ENCODE results near the gene TAC4. TPM values are rescaled to one million over a fixed set of nuclear protein-coding genes. Genes with fewer than 3 reads are reported as not detected.

Gene TAC4
- total and polyA plus RNA-seq, 9 of the 15 experiments (the other 6 are each of a cell fraction or from before 2014, with no cell fraction given), result 0.17 TPM; not detected in 8

DNA sequence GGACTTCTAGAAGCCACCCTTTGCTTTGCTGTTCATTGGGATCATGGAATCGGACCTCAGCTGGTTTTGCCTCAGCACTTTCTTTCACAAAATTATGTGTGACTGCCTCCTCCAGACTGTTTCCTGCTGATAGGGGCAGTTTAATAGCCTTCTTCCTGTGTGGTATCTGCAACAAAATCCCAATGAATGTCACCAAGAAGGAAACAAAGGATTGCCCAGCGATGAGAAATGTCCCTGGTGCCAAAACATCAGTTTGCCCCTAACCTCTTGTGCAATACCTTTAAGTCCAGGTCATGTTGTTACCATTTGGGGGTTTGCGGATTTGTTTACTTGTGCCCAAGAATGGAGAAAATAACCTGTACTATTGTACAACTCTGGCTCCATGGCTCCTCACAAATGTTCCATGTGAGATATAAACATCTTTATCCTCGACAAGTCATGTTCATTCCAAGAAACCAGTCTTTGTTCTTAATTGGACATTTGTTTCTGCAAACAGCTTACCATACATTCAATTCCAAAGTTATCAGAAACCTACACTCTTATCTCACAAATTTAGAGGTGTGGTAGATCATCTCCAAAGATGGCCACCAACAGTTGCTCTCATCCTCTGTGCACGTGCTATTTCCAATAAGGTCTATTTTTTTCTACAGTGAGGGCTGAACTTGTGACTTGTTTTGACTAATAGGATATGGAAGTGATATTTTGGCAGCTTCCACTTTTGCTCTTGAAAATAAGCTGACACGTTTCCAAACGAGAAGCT is 14.8 kb downstream of the TAC4 start (continued):
- TF ChIP-seq, protein P1, sequence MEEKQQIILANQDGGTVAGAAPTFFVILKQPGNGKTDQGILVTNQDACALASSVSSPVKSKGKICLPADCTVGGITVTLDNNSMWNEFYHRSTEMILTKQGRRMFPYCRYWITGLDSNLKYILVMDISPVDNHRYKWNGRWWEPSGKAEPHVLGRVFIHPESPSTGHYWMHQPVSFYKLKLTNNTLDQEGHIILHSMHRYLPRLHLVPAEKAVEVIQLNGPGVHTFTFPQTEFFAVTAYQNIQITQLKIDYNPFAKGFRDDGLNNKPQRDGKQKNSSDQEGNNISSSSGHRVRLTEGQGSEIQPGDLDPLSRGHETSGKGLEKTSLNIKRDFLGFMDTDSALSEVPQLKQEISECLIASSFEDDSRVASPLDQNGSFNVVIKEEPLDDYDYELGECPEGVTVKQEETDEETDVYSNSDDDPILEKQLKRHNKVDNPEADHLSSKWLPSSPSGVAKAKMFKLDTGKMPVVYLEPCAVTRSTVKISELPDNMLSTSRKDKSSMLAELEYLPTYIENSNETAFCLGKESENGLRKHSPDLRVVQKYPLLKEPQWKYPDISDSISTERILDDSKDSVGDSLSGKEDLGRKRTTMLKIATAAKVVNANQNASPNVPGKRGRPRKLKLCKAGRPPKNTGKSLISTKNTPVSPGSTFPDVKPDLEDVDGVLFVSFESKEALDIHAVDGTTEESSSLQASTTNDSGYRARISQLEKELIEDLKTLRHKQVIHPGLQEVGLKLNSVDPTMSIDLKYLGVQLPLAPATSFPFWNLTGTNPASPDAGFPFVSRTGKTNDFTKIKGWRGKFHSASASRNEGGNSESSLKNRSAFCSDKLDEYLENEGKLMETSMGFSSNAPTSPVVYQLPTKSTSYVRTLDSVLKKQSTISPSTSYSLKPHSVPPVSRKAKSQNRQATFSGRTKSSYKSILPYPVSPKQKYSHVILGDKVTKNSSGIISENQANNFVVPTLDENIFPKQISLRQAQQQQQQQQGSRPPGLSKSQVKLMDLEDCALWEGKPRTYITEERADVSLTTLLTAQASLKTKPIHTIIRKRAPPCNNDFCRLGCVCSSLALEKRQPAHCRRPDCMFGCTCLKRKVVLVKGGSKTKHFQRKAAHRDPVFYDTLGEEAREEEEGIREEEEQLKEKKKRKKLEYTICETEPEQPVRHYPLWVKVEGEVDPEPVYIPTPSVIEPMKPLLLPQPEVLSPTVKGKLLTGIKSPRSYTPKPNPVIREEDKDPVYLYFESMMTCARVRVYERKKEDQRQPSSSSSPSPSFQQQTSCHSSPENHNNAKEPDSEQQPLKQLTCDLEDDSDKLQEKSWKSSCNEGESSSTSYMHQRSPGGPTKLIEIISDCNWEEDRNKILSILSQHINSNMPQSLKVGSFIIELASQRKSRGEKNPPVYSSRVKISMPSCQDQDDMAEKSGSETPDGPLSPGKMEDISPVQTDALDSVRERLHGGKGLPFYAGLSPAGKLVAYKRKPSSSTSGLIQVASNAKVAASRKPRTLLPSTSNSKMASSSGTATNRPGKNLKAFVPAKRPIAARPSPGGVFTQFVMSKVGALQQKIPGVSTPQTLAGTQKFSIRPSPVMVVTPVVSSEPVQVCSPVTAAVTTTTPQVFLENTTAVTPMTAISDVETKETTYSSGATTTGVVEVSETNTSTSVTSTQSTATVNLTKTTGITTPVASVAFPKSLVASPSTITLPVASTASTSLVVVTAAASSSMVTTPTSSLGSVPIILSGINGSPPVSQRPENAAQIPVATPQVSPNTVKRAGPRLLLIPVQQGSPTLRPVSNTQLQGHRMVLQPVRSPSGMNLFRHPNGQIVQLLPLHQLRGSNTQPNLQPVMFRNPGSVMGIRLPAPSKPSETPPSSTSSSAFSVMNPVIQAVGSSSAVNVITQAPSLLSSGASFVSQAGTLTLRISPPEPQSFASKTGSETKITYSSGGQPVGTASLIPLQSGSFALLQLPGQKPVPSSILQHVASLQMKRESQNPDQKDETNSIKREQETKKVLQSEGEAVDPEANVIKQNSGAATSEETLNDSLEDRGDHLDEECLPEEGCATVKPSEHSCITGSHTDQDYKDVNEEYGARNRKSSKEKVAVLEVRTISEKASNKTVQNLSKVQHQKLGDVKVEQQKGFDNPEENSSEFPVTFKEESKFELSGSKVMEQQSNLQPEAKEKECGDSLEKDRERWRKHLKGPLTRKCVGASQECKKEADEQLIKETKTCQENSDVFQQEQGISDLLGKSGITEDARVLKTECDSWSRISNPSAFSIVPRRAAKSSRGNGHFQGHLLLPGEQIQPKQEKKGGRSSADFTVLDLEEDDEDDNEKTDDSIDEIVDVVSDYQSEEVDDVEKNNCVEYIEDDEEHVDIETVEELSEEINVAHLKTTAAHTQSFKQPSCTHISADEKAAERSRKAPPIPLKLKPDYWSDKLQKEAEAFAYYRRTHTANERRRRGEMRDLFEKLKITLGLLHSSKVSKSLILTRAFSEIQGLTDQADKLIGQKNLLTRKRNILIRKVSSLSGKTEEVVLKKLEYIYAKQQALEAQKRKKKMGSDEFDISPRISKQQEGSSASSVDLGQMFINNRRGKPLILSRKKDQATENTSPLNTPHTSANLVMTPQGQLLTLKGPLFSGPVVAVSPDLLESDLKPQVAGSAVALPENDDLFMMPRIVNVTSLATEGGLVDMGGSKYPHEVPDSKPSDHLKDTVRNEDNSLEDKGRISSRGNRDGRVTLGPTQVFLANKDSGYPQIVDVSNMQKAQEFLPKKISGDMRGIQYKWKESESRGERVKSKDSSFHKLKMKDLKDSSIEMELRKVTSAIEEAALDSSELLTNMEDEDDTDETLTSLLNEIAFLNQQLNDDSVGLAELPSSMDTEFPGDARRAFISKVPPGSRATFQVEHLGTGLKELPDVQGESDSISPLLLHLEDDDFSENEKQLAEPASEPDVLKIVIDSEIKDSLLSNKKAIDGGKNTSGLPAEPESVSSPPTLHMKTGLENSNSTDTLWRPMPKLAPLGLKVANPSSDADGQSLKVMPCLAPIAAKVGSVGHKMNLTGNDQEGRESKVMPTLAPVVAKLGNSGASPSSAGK (IDR thresholded peaks at IDR 0.05), result peak; percentile 65
- TF ChIP-seq ATF4 (CRISPR knock-in tag; IDR thresholded peaks at IDR 0.05), result peak; percentile 44; the same call in 1 of the 2 replicates
- TF ChIP-seq LEF1 (IDR thresholded peaks at IDR 0.05), result peak; percentile 75
- peak; percentile 76 for TF ChIP-seq CEBPG (CRISPR knock-in tag; IDR thresholded peaks at IDR 0.05)
- peak; percentile 84 to 98 for TF ChIP-seq CEBPG (tag; conservative IDR thresholded peaks at IDR 0.05 in 1 of 2, IDR thresholded peaks at IDR 0.05 in 1 of 2)
- no peak for TF ChIP-seq YBX1 (IDR thresholded peaks at IDR 0.05)
- no peak for TF ChIP-seq ZNF740 (CRISPR knock-in tag; IDR thresholded peaks at IDR 0.05)
- TF ChIP-seq ZNF740 (tag; IDR thresholded peaks at IDR 0.05), result no peak
- 0 out of 2 replicates have a peak, but pooled peaks have one; percentile 38 for TF ChIP-seq ZNF41 (CRISPR knock-in tag; conservative IDR thresholded peaks at IDR 0.05)
- no peak for TF ChIP-seq NR2C2 (CRISPR knock-in tag; IDR thresholded peaks at IDR 0.05)
- peak; percentile 58; the same call in 1 of the 2 replicates for TF ChIP-seq NR2C2 (tag; IDR thresholded peaks at IDR 0.05)
- peak in 1 of 2 experiments; percentile 10; a peak in 2 of 4 replicates for TF ChIP-seq RAD21 (CRISPR knock-in tag; conservative IDR thresholded peaks at IDR 0.05 in 1 of 2, IDR thresholded peaks at IDR 0.05 in 1 of 2)

Data from K562 (cell line).